Measurements from ENCODE around the gene TCF15.

DNA sequence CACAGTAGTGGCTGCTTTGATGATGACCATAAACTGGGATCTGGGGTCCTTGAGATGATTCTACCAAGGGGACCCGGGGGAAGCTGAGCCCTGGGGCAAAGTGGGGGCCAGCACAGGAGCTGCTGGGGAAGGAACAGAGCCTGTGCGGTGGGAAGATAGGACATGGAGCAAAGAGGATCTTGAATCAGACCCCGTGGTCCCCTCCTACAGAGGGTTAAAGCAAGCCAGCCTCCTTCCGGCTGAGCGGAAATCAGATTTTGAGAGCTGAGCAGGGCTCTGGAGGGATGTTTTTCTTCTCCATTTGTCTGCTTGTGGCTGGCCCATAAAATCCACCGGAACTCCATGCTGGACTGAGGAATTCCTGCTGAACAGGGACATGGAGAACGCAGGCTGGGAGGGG lies 10.1 kb upstream of the TCF15 start:
- TF ChIP-seq ZFP30 (CRISPR knock-in tag; IDR thresholded peaks at IDR 0.05) = no peak
- no peak for TF ChIP-seq ZC3H10 (CRISPR knock-in tag; IDR thresholded peaks at IDR 0.05)
- TF ChIP-seq TOX (CRISPR knock-in tag; IDR thresholded peaks at IDR 0.05; ENCODE audit: borderline replicate concordance) = no peak

All from SK-N-SH treated with all-trans-retinoic acid at 6 μM for 48 hours (cell line).